Measurements from ENCODE around the gene LRBA.

- no peak for TF ChIP-seq CHD1 (IDR thresholded peaks at IDR 0.05; ENCODE audit: low read depth, low read length)
- TF ChIP-seq POLR2A (IDR thresholded peaks at IDR 0.05; ENCODE audit: low read depth, low read length) = no peak
- no peak for TF ChIP-seq CTCF (conservative IDR thresholded peaks at IDR 0.05; ENCODE audit: low read depth, low read length)
- TF ChIP-seq, protein P1, sequence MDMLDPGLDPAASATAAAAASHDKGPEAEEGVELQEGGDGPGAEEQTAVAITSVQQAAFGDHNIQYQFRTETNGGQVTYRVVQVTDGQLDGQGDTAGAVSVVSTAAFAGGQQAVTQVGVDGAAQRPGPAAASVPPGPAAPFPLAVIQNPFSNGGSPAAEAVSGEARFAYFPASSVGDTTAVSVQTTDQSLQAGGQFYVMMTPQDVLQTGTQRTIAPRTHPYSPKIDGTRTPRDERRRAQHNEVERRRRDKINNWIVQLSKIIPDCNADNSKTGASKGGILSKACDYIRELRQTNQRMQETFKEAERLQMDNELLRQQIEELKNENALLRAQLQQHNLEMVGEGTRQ (IDR thresholded peaks at IDR 0.05; ENCODE audit: low read depth, low read length) = no peak
- TF ChIP-seq BHLHE40 (IDR thresholded peaks at IDR 0.05; ENCODE audit: low read depth, low read length) = no peak
- TF ChIP-seq CEBPB (IDR thresholded peaks at IDR 0.05; ENCODE audit: low read depth, low read length) = no peak
- TF ChIP-seq SMC3 (IDR thresholded peaks at IDR 0.05; ENCODE audit: low read depth, low read length) = no peak
- no peak for TF ChIP-seq RFX5 (IDR thresholded peaks at IDR 0.05; ENCODE audit: low read depth, low read length)
- TF ChIP-seq RAD21 (IDR thresholded peaks at IDR 0.05; ENCODE audit: low read length) = no peak
- no peak for TF ChIP-seq RCOR1 (IDR thresholded peaks at IDR 0.05; ENCODE audit: insufficient replicate concordance, low read length)
- TF ChIP-seq MXI1 (IDR thresholded peaks at IDR 0.05; ENCODE audit: borderline replicate concordance, low read depth, low read length) = no peak
- TF ChIP-seq MAFK (IDR thresholded peaks at IDR 0.05; ENCODE audit: low read depth, low read length) = no peak
These were observed 783.1 kb downstream of the LRBA start for GRCh38 chr4:150232029-150232428.
